Activated naive CD4-positive, alpha-beta T cell treated with anti-CD3 and anti-CD28 coated beads, Interleukin-2, amount 10 ng/mL, durations not matched to agents 7 days and 5 days (primary cell): ENCODE data around the gene SLC19A2.
A peak's percentile ranks its signal among the peaks of the same experiment; 100 is the strongest.
"Not testable (repeated sequence)": the region's sequence is repeated elsewhere in the genome, so short reads cannot be mapped to it uniquely, and the experiment has no call there.

Experiments
- CTCF ChIA-PET: fragments of 350-600 bp; sonication (Branson Sonifier 250); formaldehyde crosslinking; loops from one replicate; lab custom pipeline; 2021; ENCODE audit warnings: antibody characterized with exemption; lab: Charles Lee
- DNase-seq: peaks from one replicate; pipeline ENCODE4 v3.0.0-alpha.2; 2020
- H3K27ac Mint-ChIP-seq: one replicate; pipeline ENCODE4 v1.8.0; 2021; ENCODE audit warnings: mild to moderate bottlenecking, moderate library complexity, mixed read lengths
- H3K27me3 Mint-ChIP-seq: one replicate; pipeline ENCODE4 v1.8.0; 2021; ENCODE audit warnings: mild to moderate bottlenecking, mixed read lengths
- H3K36me3 Mint-ChIP-seq: one replicate; pipeline ENCODE4 v1.8.0; 2021; ENCODE audit warnings: mixed read lengths
- H3K4me1 Mint-ChIP-seq: one replicate; pipeline ENCODE4 v1.8.0; 2021; ENCODE audit warnings: mixed read lengths
- H3K4me3 Mint-ChIP-seq: one replicate; pipeline ENCODE4 v1.8.0; 2021; ENCODE audit warnings: mild to moderate bottlenecking, moderate library complexity, mixed read lengths
- H3K9me3 Mint-ChIP-seq: one replicate; pipeline ENCODE4 v1.8.0; 2021; ENCODE audit warnings: mixed read lengths

The SLC19A2 gene

GRCh38 chr1:169517558-169518186 is 31.9 kb upstream of the SLC19A2 start:
- DNase-seq, result no peak
- H3K27me3 Mint-ChIP-seq, result no peaks in the 10 kb centered on the region
- CTCF ChIA-PET, result no interaction called here
- no peak overlapping the region for H3K27ac Mint-ChIP-seq
- no peak overlapping the region for H3K4me3 Mint-ChIP-seq
- H3K9me3 Mint-ChIP-seq, result no peaks in the 10 kb centered on the region
- no peaks in the 10 kb centered on the region for H3K4me1 Mint-ChIP-seq
- peaks cover 25% of the 10 kb centered on the region for H3K36me3 Mint-ChIP-seq

DNA sequence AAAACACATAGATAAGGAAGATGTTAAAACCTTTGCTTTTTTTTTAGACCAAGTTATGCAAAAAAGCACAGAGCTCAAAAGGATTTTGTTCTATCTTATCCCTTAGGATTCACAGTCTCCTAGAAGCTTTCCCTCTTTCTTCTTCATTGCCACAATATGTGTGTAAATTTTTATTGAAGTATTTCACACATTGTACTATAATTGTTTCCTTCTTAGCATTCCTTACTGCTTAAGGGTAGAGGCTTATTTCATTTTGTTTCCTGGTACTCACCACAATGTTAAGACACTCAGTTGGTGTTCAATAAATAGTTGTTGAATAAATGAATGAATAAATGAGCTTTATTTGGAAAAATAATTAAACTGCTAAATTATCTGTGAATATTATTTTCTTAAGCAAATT is 29.9 kb upstream of the SLC19A2 start:
- H3K27me3 Mint-ChIP-seq, result no peaks in the 10 kb centered on the region
- no peaks in the 10 kb centered on the region for H3K9me3 Mint-ChIP-seq
- H3K4me3 Mint-ChIP-seq, result no peak overlapping the region
- H3K27ac Mint-ChIP-seq, result no peak overlapping the region
- CTCF ChIA-PET, result interaction anchor here (0.7 to 1.5 kb wide), 2 partner anchors 92 to 1076 kb away, joined by 3 to 4 read pairs; no protein-coding TSS in a partner anchor
- no peaks in the 10 kb centered on the region for H3K4me1 Mint-ChIP-seq
- H3K36me3 Mint-ChIP-seq, result peaks cover 24% of the 10 kb centered on the region
- DNase-seq, result no peak

- Mint-ChIP-seq H3K4me1 (peaks cover 5% of the 10 kb centered on the region), H3K9me3 (no peaks in the 10 kb centered on the region)
- CTCF ChIA-PET, result interaction anchor here (0.7 to 1.5 kb wide), 2 partner anchors 91 to 1075 kb away, joined by 3 to 4 read pairs; no protein-coding TSS in a partner anchor
Observed at GRCh38 chr1:169514566-169515270, 29.0 kb upstream of the SLC19A2 start.

GRCh38 chr1:169513208-169513607 is 27.5 kb upstream of the SLC19A2 start:
- no peak overlapping the region for H3K27ac Mint-ChIP-seq
- H3K9me3 Mint-ChIP-seq, result no peaks in the 10 kb centered on the region
- peaks cover 17% of the 10 kb centered on the region for H3K4me1 Mint-ChIP-seq
- H3K27me3 Mint-ChIP-seq, result no peaks in the 10 kb centered on the region
- no peak for DNase-seq
- peaks cover 19% of the 10 kb centered on the region for H3K36me3 Mint-ChIP-seq
- H3K4me3 Mint-ChIP-seq, result no peak overlapping the region
- CTCF ChIA-PET, result no interaction called here

More at GRCh38 chr1:169514566-169515270, 29.0 kb upstream of the SLC19A2 start:
- Mint-ChIP-seq H3K4me3 (no peak overlapping the region), H3K36me3 (peaks cover 18% of the 10 kb centered on the region), H3K27me3 (no peaks in the 10 kb centered on the region), H3K27ac (no peak overlapping the region)
- DNase-seq, result no peak

DNA sequence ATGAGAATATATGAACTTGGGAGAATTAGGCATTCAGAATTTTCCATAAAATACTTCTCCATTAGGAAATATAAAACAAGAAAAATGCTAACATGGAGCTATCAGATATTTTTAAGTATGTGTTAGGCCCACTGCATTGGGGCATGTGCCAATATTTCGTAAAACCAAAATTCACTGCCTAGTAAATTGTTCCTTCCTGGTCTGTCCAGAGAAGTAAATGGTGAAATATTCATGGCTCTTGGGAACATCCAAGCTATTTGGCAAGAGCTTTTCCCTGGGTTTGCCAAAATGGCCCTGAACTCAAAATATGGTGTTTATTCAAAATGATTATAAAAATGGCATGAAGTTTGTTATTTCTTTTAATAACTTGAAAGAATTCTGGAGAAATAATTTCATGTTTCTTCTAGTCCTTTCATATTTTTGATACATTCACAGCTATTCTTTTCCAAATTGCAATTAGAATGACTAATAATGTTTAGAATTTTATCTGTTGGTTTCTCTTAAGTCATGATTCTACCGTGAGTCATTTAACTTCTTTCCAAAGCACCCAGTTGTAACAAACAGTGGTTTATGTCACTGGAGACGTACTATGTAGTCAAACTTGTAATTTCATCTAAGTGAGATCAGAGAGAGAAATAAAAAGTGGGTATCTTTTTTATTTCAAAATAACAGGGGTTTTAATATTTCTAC is 25.7 kb upstream of the SLC19A2 start:
- peaks cover 14% of the 10 kb centered on the region for H3K36me3 Mint-ChIP-seq
- DNase-seq, result no peak
- H3K27ac Mint-ChIP-seq, result no peak overlapping the region
- peaks cover 19% of the 10 kb centered on the region for H3K4me1 Mint-ChIP-seq
- H3K27me3 Mint-ChIP-seq, result no peaks in the 10 kb centered on the region
- CTCF ChIA-PET, result interaction anchor here (0.9 kb wide), 1 partner anchor 38 kb away, joined by 3 read pairs; no protein-coding TSS in a partner anchor
- no peak overlapping the region for H3K4me3 Mint-ChIP-seq
- H3K9me3 Mint-ChIP-seq, result no peaks in the 10 kb centered on the region

- DNase-seq, result no peak
- H3K27me3 Mint-ChIP-seq, result no peaks in the 10 kb centered on the region
Observed at GRCh38 chr1:169510060-169510459, 24.3 kb upstream of the SLC19A2 start.

GRCh38 chr1:169509354-169509753 is 23.6 kb upstream of the SLC19A2 start:
- H3K4me1 Mint-ChIP-seq, result peaks cover 19% of the 10 kb centered on the region
- CTCF ChIA-PET, result interaction anchor here (0.9 to 1.3 kb wide), 3 partner anchors 38 to 202 kb away, joined by 3 to 4 read pairs (median 3); no protein-coding TSS in a partner anchor
- H3K27ac Mint-ChIP-seq, result no peak overlapping the region
- no peak for DNase-seq
- peaks cover 6% of the 10 kb centered on the region for H3K36me3 Mint-ChIP-seq
- H3K9me3 Mint-ChIP-seq, result no peaks in the 10 kb centered on the region
- no peaks in the 10 kb centered on the region for H3K27me3 Mint-ChIP-seq
- H3K4me3 Mint-ChIP-seq, result no peak overlapping the region

More at GRCh38 chr1:169510060-169510459, 24.3 kb upstream of the SLC19A2 start:
- H3K9me3 Mint-ChIP-seq, result no peaks in the 10 kb centered on the region
- H3K36me3 Mint-ChIP-seq, result peaks cover 10% of the 10 kb centered on the region
- H3K4me3 Mint-ChIP-seq, result no peak overlapping the region
- H3K27ac Mint-ChIP-seq, result no peak overlapping the region
- CTCF ChIA-PET, result interaction anchor here (1.1 kb wide), 1 partner anchor 202 kb away, joined by 3 read pairs; no protein-coding TSS in a partner anchor
- H3K4me1 Mint-ChIP-seq, result peaks cover 19% of the 10 kb centered on the region

DNA sequence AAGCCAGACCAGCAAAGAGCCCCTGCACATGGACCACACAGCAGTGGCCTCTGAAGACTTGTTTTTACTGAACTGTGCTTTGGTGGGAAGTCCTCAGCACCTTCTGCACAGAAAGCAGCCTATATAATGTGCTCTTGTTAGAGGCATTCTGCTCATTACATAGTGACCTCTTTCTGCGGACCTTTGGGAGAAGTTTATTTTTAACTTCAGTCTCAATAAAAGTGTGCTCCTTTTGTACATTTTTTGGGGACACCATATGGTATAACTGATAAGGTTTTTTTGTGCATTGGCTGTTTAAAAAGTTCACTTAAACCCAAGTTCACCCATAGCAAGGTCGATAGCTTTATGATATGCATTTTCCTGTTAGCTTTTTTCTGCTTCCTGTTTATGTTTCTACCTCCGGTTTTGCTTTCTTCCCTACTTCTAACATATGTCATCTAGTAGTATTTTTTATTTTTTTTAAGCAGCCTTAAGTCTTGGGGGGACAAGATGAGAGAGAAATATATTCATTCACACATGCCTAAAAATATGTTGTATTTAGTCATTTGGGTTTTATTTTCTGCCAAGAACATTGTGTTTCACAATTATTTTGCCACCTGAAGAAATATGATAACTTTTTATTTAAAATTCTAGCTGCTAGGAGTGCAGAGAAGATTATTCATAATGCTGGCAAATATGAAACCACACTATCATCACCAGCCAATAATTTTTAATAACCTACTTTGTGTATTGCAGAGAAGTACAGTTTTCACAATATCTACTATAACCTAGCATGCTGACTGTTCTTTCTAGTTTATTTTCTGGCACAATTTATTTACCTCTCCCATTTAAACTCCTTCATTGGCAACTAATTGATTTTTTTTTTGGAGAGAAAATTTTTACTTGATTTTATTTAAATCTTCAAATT is 22.9 kb upstream of the SLC19A2 start:
- peak overlapping the region; percentile 40 for H3K4me3 Mint-ChIP-seq
- peaks cover 6% of the 10 kb centered on the region for H3K36me3 Mint-ChIP-seq
- no peak for DNase-seq
- H3K27ac Mint-ChIP-seq, result peak overlapping the region; percentile 75
- H3K9me3 Mint-ChIP-seq, result no peaks in the 10 kb centered on the region
- peaks cover 19% of the 10 kb centered on the region for H3K4me1 Mint-ChIP-seq
- CTCF ChIA-PET, result interaction anchor here (0.9 to 1.8 kb wide), 4 partner anchors 38 to 905 kb away, joined by 3 to 4 read pairs (median 3); no protein-coding TSS in a partner anchor
- H3K27me3 Mint-ChIP-seq, result no peaks in the 10 kb centered on the region

- DNase-seq, result no peak
- Mint-ChIP-seq H3K4me3 (no peak overlapping the region), H3K9me3 (peaks cover 2% of the 10 kb centered on the region), H3K36me3 (peaks cover 3% of the 10 kb centered on the region), H3K27me3 (no peaks in the 10 kb centered on the region), H3K27ac (no peak overlapping the region), H3K4me1 (peaks cover 19% of the 10 kb centered on the region)
- CTCF ChIA-PET, result interaction anchor here (1.5 to 1.8 kb wide), 2 partner anchors 13 to 904 kb away, joined by 3 to 6 read pairs; no protein-coding TSS in a partner anchor
Observed at GRCh38 chr1:169507413-169507812, 21.7 kb upstream of the SLC19A2 start.

GRCh38 chr1:169503601-169504000 is 17.9 kb upstream of the SLC19A2 start:
- DNase-seq, CTCF ChIA-PET, H3K36me3 Mint-ChIP-seq, H3K27ac Mint-ChIP-seq, H3K27me3 Mint-ChIP-seq, H3K9me3 Mint-ChIP-seq, H3K4me3 Mint-ChIP-seq: not testable (repeated sequence)
- H3K4me1 Mint-ChIP-seq, result peaks cover 11% of the 10 kb centered on the region

DNA sequence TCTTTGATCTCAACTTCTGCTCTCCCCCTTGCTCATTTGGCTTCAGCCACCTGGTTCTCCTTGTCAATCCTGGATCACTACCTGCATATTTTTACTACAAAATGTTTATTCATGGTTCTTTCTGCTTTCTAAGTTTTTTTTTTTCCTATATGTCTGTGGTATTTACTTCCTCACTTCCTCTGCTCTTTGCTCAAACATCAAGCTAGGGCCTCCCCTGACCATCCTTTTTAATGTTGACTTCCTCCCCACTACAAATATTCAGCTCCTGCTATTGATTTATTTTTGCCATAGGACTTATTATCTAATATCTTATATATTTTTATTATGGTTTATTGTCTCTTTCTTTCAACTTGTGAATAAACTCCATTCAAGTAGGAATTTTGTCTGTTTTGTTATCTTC is 14.1 kb upstream of the SLC19A2 start:
- Mint-ChIP-seq H3K4me3 (no peak overlapping the region), H3K27ac (no peak overlapping the region), H3K4me1 (peaks cover 10% of the 10 kb centered on the region), H3K36me3 (no peaks in the 10 kb centered on the region), H3K9me3 (peaks cover 8% of the 10 kb centered on the region), H3K27me3 (peaks cover 4% of the 10 kb centered on the region)
- CTCF ChIA-PET, result no interaction called here
- no peak for DNase-seq

DNA sequence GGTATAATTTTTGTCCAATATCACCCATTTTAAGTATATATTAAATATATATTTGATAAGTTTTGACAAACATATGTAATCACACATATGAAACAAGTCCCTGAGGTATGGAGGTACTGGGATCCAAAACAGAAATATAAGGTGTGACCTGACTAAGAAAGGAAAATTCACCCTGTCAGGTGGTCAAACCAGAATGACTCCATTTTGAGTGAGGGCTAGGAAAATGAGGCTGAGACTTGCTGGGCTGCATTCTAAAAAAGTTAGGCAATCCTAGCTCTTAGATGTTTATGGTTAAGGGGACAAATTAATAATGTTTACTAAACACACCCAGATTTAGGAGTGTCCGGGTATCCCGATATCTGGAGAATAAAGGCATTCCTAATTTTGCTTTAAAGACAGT is 11.6 kb upstream of the SLC19A2 start:
- CTCF ChIA-PET, result no interaction called here
- H3K9me3 Mint-ChIP-seq, result peaks cover 7% of the 10 kb centered on the region
- peaks cover 10% of the 10 kb centered on the region for H3K4me1 Mint-ChIP-seq
- H3K27ac Mint-ChIP-seq, result no peak overlapping the region
- no peak overlapping the region for H3K4me3 Mint-ChIP-seq
- H3K36me3 Mint-ChIP-seq, result no peaks in the 10 kb centered on the region
- peaks cover 7% of the 10 kb centered on the region for H3K27me3 Mint-ChIP-seq
- no peak for DNase-seq

DNA sequence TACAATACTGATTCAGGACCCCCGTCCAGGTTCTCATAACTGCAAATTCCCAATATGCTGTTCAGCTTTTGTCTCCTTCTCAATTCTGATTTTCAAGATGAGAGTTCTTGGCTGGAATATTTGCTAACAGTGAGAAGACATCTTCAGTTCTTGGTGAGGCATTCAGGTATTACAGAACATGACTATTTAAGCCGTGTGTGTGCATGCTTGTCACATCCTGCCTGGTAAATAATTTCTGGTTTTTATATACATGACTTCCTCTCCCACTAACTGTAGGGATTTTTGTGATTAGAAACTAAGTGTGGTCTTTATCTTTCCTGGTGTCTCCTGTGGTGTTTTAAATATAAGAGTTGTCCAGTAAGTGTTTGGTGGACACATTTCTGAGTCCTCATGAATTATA is 10.2 kb upstream of the SLC19A2 start:
- Mint-ChIP-seq H3K27me3 (peaks cover 7% of the 10 kb centered on the region), H3K4me3 (no peak overlapping the region), H3K27ac (no peak overlapping the region), H3K36me3 (no peaks in the 10 kb centered on the region), H3K4me1 (peaks cover 10% of the 10 kb centered on the region), H3K9me3 (peaks cover 7% of the 10 kb centered on the region)
- no peak for DNase-seq
- CTCF ChIA-PET, result no interaction called here
